ENCODE measurements around the gene CRADD.
A peak's percentile ranks its signal among the peaks of the same experiment; 100 is the strongest.
"Not testable (repeated sequence)": the region's sequence is repeated elsewhere in the genome, so short reads cannot be mapped to it uniquely, and the experiment has no call there.

The CRADD gene

DNA sequence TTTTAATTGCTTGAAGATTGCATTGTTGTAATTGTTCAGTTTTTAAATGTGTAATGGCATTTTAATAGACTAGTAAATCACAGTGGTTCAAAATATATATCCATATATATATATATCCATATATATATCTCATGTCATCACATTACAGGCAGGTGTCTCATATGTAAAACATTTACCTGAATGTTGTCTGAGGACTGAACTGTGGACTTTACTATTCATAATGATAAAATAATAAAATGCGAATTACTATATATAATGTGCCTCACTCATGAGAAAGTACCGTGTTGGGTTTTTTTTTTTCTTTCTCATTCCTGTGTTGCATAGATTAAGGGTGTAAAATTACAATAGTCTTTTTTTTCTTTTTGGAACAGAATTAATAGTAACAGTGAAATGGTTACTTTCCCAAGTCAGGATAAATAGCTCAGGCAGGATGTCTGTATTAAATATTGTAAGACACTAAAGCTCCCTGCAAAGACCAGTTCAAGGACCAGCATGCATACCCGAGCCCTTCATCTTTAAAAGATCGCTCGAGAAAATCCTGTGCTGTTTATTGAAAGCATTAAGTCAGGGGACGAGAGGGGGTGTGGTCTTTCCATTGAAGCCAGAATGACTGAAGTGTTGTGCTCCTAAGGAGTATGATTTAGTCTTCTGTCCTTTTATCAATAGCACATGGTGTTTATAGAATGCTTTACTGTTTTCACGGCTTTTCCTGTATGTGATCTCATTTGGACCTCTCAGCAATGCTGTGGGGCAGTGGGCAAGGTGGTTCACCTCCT, 173.5 kb downstream of the CRADD start:
- DNase-seq, result no peak

DNA sequence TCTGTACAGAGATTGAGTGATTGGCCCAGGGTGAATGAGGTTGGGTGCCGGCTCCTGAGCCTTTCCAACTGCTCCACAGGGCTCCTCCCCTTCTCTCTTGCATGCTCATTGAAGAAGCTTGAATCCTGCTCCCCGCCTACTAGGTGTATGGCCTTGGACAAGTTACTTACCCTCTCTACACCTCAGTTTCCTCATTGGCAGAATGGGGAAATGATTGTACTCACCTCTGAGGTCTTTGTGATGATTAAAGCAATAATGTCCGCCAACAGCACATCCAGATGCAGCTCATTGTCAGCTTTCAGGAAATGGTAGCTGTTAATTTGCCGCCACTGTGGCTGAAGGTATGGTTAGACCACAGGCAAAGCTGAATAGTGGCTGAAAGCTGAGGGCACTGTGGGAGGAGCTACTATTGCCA, 174.1 kb downstream of the CRADD start:
- DNase-seq, result peak; percentile 37

DNA sequence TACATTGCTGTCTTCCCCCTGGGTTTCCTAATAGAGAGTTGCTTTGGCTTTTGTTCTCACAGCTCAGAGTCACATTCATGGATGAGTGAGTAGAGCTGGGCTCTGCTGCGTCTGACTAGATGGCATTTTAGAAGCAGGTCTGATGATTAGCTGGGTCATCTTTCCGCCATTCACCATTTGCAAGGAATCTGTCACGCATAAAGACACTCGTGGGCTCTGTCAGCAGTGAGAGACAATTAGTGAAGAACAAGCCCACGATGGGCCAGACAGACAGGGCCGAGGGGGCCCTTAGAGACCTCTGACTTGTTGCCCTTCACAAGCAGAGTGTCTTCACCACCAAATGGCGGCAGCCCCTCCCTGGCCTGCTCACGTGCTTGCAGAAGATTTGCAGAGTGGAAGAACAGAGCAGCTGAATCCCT, 175.0 kb downstream of the CRADD start:
- DNase-seq, result no peak

DNA sequence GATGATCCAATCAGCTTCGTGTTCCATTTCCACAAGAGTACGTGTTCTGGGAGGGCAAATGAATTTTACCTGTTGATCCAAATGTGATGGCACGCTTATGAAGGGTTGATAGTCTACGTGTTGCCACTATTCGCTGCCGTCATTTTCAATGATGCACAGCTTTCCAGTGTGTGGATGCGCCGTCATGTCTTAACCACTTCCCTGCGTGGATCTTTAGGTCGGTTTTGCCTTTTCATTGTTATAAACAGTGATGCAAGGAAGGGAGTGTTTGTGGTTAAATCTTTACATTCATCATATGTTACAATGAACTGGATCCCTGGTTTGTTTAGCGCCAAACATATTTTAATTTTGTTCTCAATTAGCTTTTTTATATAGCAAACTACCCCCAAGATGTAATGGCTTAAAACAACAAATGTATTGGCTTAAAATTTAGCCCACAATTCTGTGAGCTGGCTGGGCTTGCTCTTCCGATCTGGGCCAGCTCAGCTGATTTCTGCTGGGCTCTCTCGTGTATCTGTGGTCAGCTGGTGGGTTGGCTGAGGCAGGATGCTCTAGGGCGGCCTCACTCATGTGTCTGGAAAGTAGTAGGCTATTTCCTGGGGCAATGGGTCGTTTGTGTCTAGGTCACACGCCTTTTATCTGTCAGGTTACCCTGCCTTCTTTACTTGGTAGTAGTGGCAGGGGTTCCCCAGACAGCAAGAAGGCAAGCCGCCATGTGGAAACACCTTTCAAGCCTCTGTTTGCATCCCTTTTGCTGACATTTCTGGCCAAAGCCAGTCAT, 176.7 kb downstream of the CRADD start:
- no peak for DNase-seq

DNA sequence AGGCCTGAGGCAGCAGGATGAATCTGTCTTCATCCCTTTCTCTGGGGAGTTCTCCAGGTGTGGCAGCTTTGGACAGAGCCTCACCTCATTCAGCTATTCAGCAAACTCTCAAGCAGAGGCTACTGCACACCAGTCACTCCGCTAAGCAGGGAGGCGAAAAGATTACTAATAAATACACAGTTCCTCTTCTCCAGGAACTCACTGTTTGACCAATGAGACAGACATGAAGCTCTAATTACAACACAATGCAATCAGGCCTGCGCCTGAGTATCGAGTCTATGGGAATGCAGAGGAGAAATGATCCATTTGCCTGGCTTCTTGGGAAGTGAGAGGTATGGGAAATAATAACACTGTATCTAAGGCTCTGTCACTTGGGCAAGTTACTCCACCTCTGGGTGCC, 178.1 kb downstream of the CRADD start:
- DNase-seq, result no peak

DNA sequence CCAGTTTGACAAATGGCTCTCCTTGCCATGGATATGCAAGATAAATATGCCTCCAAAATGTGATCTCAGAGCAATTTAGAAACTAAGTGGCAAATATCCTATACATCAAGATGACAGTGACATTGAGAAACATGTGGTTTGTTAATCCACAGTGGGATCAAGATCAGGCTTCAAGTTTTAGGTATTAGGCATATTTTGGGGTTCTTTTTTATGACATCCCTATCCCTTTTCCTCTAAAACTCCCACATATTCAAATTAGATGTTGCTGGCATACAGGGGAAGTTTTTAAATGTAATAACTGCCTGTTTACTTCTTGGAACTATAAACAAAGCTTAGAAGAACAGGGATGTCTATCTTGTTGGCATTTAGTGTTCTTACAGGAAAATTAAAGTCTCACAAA, 179.4 kb downstream of the CRADD start:
- DNase-seq, result no peak

DNA sequence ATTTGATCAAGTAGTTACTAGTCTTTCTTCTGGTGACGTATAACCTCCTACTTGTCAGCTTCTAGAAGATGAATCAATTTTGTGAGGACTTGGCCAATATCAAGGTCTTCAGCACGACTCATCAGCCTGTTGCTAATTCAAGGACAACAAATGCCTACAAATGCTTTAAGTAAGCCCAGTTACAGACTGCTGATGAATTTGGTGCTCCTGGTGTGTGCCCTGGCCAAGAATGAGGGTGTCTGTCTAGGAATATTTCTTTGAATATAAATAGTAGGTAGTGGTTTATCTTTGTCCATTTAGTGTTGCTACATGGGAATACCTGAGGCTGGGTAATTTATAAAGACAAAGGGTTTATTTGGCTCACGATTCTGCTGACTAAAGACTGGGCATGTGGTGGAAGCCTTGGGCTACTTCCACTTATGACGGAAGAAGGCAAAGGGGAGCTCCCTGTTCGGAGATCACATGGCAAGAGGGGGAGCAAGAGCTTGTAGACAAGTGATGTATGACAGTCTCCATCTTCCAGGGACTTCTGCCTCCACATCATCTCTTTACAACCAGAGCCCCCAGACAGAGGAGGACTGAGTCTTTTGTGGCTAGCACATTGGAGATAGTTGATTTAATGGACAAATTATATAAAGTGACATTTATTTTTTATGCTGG, 180.2 kb downstream of the CRADD start:
- no peak for DNase-seq

DNA sequence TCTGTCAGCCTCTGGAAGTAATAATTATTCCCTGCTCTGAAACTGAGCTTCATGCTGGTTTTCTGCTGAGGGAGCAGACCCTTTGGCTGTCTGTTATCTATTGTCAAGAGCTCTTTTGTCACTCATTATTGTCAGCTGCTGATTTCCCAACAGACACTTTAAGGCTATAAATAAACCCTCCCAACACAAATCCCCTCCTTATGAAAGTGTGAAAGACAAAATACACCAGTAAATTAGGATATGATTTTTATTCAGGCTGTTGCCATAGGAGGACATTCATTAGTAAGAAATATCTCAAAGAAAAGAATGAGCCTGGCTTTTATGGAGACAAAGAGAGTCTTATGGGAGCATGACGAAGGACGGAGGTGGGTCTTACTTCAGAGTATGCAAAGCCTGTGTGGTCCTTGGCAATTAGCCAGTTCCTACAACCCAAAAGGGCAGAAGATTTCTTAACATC, 180.8 kb downstream of the CRADD start:
- DNase-seq, result no peak

DNA sequence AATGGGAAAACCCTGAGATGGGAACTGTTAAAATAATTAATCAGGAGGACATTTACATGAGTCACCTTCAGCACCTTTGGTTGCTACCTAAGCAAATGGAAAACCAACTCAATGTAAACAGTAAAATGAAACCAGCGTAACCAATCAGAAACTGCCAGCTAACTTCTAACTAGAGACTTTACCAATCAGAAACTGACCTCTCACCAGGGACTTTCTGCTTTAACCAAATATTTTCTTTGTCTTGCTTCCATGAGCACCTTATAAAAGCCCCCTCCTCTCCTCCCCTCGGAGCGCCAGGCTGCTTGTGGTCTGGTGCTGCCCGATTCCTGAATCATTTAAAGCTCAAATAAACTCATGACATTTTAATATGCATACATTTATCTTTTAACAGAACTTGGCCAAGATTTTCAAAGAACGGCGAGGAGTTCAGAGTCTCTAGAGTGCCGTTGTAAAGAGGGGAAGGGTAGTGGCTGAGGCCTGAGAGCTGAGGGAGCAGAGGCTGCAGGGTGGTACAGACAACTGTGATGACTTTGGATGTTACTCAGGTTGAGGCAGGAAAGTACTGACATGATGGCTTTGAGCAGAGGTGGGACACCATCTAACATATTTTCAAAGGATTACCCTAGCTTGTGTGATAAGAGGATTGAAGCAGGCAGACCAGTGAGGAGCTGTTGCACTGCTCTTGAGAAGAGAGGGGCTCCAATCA, 183.6 kb downstream of the CRADD start:
- no peak for DNase-seq

DNA sequence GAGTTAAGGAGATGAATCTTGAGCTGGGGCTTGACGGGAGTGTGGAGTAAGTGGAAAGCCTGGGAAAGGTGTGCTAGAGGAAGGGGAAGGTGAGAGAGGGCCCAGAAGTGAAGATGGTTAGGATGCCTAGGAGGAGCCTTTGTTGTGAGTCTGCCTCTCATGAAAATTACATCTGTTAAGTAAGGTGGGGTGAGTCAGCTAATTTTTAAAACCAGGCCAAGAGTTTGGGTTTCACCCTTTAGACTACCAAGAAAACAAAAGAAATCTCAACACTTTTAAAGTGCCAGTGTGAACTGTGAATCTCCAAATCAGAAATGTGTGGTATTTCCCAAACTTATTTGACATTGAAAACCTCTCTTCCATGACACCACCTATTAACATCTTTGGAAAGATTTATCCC, 185.2 kb downstream of the CRADD start:
- DNase-seq, result no peak

DNA sequence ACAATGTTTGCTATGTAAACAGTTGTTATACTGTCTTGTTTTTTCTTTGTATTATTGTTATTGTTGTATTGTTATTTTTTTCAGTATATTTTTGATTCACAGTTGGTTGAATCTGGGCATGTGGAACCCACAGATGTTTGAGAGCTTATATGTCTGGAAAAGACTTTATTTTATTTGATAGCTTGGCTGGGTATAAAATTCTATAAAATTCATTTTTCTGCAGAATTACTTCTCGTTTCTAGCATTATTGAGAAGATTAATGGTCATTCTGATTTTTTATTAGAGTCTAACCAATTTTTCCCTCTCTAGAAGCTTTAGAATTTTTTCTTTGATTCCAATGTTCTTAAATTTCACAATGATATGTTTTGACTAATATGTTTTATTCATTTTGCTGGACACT, 188.6 kb downstream of the CRADD start:
- no peak for DNase-seq

DNA sequence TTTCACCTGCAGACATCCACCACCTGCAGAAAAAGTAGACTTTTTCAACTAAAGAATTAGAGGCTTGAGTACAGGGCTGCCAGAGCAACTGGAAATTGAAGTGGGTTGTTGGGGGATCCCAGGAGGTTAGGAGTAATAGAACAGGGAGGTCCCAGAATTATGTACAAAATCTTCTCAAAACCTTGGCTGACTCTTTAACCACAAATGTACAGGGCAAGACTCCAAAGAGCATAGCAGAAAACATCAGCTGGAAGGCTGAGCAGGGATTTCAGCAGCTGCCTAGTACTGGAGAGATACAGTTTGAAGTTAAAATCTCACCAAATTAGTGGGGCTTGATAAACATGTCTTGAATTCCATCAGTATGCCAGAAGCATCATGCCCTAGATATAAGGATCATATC, 191.6 kb downstream of the CRADD start:
- DNase-seq, result no peak

DNA sequence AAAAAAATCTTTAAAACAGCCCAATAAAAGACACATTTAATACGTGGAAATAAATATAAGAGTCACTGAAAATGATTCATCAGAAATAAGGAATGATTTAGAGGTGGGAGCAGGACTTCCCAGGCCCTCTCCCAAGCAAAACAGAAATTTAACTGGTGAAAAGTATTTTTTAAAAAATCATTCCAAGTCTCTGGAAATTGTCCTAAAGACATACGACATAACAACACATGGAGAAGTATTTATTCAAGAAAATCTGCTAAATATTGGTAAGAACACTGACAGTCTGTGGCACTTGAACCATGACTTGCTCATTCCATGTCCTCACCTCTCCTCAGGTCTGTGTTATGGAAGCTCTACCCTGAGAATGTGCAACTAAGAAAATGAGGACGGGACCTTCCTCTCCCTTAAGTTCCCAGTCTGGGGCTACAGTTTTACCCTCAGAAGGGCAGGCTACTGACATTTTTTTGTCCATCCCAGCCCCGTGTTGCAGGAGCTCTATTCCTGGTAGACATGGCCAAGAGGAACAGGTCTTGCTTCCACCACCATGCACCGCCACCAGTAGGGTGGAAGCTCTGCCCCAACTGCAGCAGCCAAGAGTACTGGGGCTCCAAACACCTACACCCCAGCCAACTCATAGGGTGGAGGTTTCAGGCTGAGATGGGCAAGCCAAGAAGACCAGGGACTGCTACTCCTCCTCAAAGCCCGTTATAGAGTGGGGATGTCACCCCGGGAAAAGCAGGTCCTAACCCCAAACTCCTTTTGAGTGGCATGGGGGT, 193.0 kb downstream of the CRADD start:
- no peak for DNase-seq

DNA sequence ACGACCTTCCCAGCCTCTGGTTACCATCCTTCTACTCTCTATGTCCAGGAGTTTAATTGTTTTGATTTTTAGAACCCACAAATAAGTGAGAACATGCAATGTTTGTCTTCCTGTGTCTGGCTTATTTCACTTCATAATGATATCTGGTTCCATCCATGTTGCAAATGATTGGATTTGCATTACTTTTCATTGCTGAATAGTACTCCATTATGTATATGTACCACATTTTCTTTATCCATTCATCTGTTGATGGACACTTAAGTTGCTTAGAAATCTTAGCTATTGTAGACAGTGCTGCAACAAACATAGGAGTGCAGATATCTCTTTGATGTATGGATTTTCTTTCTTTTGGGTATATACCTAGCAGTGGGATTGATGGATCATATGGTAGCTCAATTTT, 194.4 kb downstream of the CRADD start:
- not testable (repeated sequence) for DNase-seq

DNA sequence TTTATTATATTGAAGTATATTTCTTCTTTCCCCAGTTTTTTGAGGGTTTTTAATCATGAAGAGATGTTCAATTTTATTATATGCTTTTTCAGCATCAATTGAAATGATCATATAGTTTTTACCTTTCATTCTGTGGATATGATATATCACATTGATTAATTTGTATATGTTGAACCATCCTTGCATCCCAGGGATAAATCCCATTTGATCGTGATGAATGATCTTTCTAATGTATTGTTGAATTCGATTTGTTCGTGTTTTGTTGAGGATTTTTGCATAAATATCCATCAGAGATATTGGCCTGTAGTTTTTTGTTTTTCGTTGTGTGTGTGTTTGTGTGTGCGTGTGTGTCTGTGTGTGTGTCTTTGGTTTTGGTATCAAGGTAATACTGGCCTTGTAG, 196.4 kb downstream of the CRADD start:
- DNase-seq, result no peak

DNA sequence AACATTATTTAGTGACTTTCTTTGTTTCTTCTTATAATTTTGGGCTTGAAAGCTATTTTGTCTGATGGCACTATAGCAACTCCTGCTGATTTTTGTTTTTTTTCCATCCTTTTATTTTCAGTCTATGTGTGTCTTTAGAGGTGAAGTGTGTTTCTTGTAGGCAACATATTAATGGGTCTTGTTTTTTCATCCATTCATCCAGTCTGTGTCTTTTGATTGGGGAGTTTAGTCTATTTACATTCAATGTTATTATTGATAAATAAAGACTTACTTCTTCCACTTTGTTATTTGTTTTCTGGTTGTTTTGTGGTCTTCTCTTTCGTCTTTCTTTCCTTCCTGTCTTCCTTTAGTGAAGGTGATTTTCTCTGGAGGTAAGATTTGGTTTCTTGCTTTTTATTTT, 198.0 kb downstream of the CRADD start:
- no peak for DNase-seq

DNA sequence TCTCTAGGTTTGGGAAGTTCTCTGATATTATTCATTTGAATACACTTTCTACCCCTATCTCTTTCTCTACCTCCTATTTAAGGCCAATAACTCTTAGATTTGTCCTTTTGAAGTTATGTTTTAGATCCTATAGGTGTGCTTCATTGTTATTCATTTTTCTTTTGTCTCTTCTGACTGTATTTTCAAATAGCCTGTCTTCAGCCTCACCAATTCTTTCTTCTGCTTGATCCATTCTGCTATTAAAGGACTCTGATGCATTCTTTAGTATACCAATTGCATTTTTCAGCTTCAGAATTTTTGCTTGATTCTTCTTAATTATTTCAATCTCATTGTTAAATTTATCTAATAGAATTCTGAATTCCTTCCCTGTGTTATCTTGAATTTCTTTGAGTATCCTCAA, 199.2 kb downstream of the CRADD start:
- DNase-seq, result no peak

DNA sequence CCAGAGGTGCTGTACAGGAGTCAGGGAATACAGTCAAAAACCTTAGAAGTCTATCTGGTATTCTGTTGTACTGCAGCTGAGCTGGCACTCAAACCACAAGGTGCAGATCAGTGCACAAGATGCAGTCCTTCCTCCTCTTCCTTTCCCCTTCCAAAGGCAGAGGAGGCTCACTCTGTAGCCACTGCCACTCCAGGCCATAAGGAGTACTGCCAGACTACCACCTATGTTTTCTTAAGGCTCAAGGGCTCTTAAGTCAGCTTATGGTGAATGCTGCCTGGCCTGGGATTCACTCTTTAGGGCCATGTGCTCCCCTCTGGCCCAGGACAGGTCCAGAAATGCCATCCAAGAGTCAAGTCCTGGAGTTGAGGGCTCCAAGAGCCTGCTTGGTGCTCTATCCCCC, 200.3 kb downstream of the CRADD start:
- DNase-seq, result no peak

DNA sequence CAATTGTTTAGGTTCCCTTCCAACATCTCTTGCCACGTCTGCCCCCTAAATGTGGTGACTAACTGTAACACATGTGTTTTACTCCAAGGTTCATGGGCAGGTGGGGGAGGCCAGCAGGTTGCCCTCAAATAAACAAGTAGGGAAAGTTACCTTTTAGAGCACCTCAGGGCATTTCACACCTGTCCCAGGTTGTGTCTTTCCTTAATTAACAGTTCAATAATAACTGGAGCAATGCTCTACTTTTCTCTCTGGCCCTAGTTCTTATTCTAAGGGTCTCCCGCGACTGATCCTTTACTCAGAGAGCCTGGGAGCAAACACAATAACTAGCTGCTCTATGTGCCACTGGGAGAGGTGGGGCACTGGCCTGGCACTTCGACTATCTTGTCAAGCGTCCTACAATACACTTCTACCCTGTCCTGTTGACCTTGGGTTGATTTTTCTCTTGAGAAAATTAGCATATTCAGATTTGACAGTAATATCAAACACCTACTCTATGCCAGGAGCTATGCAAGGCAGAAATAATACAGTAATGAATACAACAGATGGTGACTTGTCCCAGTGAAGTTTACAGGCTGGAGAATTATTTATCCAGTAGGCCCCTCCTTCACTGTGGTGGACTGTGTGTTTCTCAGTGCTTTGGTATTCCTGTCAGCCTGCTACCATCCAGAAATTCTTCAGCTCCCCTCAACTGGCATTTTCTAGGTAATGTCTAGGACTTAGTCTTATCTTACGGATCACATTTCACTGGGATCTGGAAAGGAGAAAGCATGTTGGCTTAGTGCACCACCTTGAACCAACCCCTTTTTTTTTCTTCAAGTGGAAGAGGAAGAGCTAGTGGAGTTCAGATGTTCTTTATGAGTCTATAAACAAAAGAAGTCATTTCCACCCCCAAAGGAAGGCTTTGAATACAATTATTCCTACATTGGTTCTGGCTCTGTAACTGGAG, 202.6 kb downstream of the CRADD start:
- DNase-seq, result no peak

DNA sequence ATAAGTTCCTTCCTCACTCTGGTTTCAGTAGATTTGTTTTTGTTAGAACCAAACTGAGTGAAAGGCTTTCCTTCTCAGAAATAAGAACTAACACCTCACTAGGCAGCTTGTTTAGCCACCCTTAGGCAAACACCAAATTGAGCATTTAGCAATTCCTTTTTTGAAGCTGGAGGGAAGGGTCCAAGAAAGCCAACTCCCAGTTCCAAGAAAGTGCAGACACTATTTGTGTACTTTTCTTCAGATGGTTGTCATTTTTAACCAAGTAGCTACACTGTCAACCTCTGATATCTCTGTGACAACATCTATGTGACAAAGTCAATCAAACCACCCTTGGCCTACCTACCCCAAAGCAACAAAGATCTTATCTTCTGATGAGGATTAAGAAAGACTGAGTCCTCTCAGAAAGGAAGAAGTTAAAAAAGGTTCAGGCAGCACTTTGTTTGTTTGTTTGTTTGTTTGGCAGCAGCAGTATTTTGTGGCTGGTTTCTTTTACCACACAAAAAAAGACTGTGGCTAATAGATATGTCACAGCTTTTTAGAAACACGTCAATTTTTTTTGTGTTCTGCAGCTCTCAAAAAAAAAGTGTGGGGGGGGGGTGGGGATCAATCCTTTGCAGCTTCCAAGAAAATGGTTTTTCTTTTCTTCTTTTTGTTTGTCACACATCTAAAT, 203.8 kb downstream of the CRADD start:
- no peak for DNase-seq

DNA sequence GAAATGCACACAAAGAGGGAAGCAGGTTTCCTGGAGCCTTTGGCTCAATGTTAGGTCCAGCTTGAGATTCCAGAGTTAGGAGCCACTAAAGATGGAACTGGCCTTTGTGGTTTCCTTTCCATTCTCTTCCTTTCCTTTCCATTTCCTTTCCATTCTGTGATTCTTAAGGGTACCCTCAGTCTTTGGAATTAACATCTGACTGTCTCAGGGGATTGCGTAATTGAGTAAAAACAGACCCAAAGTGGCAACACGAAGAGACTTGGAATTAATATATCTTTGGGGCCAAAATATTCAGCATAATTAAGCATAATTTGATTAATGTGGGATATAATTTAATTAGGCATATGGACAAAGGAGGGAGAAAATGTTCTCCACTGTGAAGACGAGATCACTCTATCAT, 205.6 kb downstream of the CRADD start:
- DNase-seq, result no peak

All from CD4-positive, alpha-beta T cell treated with Interleukin-4 for 4 hours (primary cell).